ENCODE data around the gene RPL13.

Gene RPL13

DNA sequence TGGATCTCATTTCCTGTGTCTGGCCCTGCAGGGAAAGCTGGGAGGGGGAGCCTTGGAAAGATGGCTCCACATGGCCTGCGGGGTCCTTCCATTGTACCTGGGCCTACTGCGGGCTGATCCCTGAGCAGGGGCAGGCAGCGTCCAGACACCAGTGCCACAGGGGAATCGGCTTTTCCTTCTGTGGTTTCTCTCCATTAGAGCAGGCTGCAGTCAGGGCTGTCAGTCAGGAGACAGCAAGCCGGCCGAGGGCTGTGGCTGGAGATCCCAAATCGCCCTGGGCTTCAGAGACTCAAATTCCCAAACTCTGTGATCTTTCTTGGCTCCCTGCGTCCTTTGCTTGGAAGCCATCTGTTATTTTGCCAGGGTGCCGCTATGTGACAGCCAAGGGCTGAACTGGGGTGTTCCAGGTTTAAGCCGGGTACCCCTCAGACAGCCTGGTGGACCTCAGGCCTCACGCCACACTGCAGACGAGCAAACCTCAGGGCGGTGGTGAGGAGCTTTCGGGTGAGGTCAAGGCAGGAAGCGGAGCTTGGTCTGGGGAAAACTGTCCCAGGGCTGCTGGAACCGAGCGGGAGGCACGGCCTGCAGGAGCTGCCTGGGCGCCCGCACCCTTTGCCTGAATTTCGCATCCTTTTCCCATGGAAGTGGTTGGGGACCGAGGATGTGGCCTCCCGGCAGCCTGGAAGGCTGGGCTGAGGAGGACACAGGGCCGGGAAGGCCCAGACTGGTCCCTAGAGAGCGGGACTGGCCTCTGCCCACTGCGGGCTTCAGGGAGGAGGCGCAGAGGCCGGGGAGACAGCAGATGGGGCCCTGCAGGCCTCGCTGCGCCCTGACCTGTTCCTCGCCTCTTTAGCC lies 13.6 kb downstream of the RPL13 start:
- H3F3A ChIP-seq (ENCODE audit: control insufficient read depth, insufficient read depth) = no peaks in the 10 kb centered on the region
- H3K36me3 ChIP-seq (ENCODE audit: control insufficient read depth, low read length) = no peaks in the 10 kb centered on the region
- peak overlapping the region; percentile 86 for H3K4me2 ChIP-seq (ENCODE audit: low read length)
- no peaks in the 10 kb centered on the region for H3K9me3 ChIP-seq (ENCODE audit: control insufficient read depth, insufficient read depth, low read length)
- no peak overlapping the region for H3K27ac ChIP-seq (ENCODE audit: low read depth, low read length)
- H3K4me1 ChIP-seq (ENCODE audit: control insufficient read depth, low read length) = peaks cover 37% of the 10 kb centered on the region
- H3K27me3 ChIP-seq (ENCODE audit: control insufficient read depth, low read length) = peaks cover 5% of the 10 kb centered on the region
- H3K79me2 ChIP-seq (ENCODE audit: control insufficient read depth, low read length) = no peaks in the 10 kb centered on the region
- no peaks in the 10 kb centered on the region for H3K9me2 ChIP-seq (replicated peaks; ENCODE audit: control insufficient read depth, low read length)
- TF ChIP-seq, protein P1, sequence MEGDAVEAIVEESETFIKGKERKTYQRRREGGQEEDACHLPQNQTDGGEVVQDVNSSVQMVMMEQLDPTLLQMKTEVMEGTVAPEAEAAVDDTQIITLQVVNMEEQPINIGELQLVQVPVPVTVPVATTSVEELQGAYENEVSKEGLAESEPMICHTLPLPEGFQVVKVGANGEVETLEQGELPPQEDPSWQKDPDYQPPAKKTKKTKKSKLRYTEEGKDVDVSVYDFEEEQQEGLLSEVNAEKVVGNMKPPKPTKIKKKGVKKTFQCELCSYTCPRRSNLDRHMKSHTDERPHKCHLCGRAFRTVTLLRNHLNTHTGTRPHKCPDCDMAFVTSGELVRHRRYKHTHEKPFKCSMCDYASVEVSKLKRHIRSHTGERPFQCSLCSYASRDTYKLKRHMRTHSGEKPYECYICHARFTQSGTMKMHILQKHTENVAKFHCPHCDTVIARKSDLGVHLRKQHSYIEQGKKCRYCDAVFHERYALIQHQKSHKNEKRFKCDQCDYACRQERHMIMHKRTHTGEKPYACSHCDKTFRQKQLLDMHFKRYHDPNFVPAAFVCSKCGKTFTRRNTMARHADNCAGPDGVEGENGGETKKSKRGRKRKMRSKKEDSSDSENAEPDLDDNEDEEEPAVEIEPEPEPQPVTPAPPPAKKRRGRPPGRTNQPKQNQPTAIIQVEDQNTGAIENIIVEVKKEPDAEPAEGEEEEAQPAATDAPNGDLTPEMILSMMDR (IDR thresholded peaks at IDR 0.05; ENCODE audit: low read depth, low read length, poor library complexity, severe bottlenecking) = no peak
- no peak for TF ChIP-seq EZH2phosphoT487 (IDR thresholded peaks at IDR 0.05; ENCODE audit: borderline replicate concordance, low read length)
- H3K4me3 ChIP-seq (ENCODE audit: low read length) = peak overlapping the region; percentile 73
- no peaks in the 10 kb centered on the region for H4K20me1 ChIP-seq (ENCODE audit: control insufficient read depth, insufficient read depth, low read depth, low read length)

DNA sequence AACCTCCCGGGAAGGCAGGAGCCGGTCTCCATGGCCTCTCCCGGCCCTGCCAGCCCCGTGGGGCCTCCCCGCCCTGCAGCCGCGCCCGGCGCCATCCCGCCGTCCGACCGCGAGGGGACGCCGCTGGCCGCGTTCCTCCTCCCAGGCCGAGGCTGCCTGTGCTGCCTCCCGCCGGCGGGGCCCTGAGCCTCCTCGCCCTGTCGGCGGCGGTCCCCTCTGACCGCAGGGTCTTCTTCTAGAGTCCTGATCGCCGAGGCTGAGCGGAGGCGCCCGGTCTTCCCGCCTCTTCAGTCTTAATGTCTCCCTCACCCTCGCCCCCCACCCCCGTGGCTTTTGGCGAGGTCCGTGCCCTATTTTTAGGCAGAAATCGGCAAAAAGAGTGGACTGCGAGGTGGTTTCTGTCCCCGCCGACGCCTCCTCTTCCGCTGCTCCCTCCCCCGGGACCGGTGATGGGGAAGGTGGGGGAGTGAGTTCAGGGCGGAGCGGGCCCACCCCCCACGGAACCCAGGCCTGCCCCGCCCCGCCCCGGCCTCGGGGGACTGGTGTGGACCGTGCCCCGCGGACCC lies 14.3 kb downstream of the RPL13 start:
- TF ChIP-seq, protein P1 (IDR thresholded peaks at IDR 0.05; ENCODE audit: low read depth, low read length, poor library complexity, severe bottlenecking) = peak; percentile 64
- no peak; the same call in 1 of the 2 replicates for TF ChIP-seq EZH2phosphoT487 (IDR thresholded peaks at IDR 0.05; ENCODE audit: borderline replicate concordance, low read length)
- H3K9me2 ChIP-seq (replicated peaks; ENCODE audit: control insufficient read depth, low read length) = no peaks in the 10 kb centered on the region
- peaks cover 37% of the 10 kb centered on the region for H3K4me1 ChIP-seq (ENCODE audit: control insufficient read depth, low read length)
- H4K20me1 ChIP-seq (ENCODE audit: control insufficient read depth, insufficient read depth, low read depth, low read length) = no peaks in the 10 kb centered on the region
- H3K4me3 ChIP-seq (ENCODE audit: low read length) = peak overlapping the region; percentile 73
- peaks cover 5% of the 10 kb centered on the region for H3K27me3 ChIP-seq (ENCODE audit: control insufficient read depth, low read length)
- H3F3A ChIP-seq (ENCODE audit: control insufficient read depth, insufficient read depth) = no peaks in the 10 kb centered on the region
- no peak overlapping the region for H3K27ac ChIP-seq (ENCODE audit: low read depth, low read length)
- no peaks in the 10 kb centered on the region for H3K9me3 ChIP-seq (ENCODE audit: control insufficient read depth, insufficient read depth, low read length)
- peak overlapping the region; percentile 86 for H3K4me2 ChIP-seq (ENCODE audit: low read length)
- H3K36me3 ChIP-seq (ENCODE audit: control insufficient read depth, low read length) = no peaks in the 10 kb centered on the region
- no peaks in the 10 kb centered on the region for H3K79me2 ChIP-seq (ENCODE audit: control insufficient read depth, low read length)

DNA sequence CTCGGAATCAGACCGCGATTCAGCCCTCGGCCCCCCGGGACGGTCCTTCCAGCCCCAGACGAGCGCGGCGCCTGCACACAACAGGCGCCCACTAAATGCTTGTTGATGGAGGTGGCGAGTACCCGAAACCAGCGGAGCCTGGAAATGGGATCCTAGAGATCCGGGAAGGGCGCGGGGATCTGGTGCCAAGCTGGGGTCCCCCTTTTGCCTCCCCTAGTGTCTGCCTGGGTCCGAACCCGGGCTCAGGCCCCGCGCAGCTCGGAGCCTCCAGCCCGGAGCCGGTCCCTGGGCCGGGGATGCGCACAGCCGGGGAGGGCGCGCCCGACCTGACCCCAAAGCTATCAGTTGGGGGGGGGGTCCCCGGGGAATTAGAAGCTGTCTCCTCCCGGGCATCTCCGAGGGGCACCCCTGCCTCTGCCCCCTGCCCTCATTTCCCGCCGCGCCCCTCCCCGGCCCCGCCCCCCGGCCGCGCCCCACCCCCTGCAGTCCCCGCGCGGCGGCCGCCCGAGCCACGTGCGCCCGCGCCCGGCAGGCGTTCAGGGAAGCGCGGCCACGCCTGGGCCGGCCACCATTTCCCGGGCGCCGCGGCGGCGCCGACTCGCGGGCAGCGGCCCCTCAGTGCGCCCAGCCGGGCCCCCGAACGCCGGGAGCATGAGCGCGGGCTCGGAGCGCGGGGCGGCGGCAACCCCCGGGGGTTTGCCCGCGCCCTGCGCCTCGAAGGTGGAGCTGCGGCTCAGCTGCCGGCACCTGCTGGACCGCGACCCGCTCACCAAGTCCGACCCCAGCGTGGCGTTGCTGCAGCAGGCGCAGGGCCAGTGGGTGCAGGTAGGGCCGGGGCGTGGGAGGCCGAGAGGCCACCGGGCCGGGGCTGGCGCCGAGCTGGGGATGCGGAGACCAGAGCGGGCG lies 15.0 kb downstream of the RPL13 start, which contains the start of gene CPNE7:
Gene CPNE7, plus strand, starts transcription at position 512 of the 906 bp plus-strand sequence. Its CDS starts 140 bp downstream, at position 652.
- Histone ChIP-seq H3K4me1 (ENCODE audit: control insufficient read depth, low read length) (peaks cover 37% of the 10 kb centered on the region), H3F3A (ENCODE audit: control insufficient read depth, insufficient read depth) (no peaks in the 10 kb centered on the region), H3K27ac (ENCODE audit: low read depth, low read length) (no peak within 1 kb of the TSS), H3K36me3 (ENCODE audit: control insufficient read depth, low read length) (no peaks in the 10 kb centered on the region), H3K9me3 (ENCODE audit: control insufficient read depth, insufficient read depth, low read length) (peaks cover 1% of the 10 kb centered on the region; the same call in 1 of the 2 replicates), H3K4me3 (ENCODE audit: low read length) (peak within 1 kb of the TSS; percentile 73), H3K27me3 (ENCODE audit: control insufficient read depth, low read length) (peaks cover 5% of the 10 kb centered on the region), H3K79me2 (ENCODE audit: control insufficient read depth, low read length) (no peaks in the 10 kb centered on the region), H4K20me1 (ENCODE audit: control insufficient read depth, insufficient read depth, low read depth, low read length) (no peaks in the 10 kb centered on the region), H3K9me2 (replicated peaks; ENCODE audit: control insufficient read depth, low read length) (no peaks in the 10 kb centered on the region), H3K4me2 (ENCODE audit: low read length) (peak within 1 kb of the TSS; percentile 86)
- TF ChIP-seq, protein P1 (IDR thresholded peaks at IDR 0.05; ENCODE audit: low read depth, low read length, poor library complexity, severe bottlenecking) = no peak
- no peak for TF ChIP-seq EZH2phosphoT487 (IDR thresholded peaks at IDR 0.05; ENCODE audit: borderline replicate concordance, low read length)
